Brain microvascular endothelial cell (primary cell): ENCODE data around the gene PATJ.

ENCODE experiments used
- DNase-seq: peaks from one replicate; pipeline ENCODE4 v3.0.0-alpha.2; 2020
- H3K27ac ChIP-seq: fragments of 250-450 bp; sonication (Bioruptor Pico); 2 replicates; pipeline ENCODE4 v1.5.1; 2020; ENCODE audit warnings: mild to moderate bottlenecking, moderate library complexity
- H3K27me3 ChIP-seq: fragments of 250-450 bp; sonication (Bioruptor Pico); replicated peaks from 2 replicates; pipeline ENCODE4 v1.5.1; 2020; ENCODE audit warnings: mild to moderate bottlenecking
- H3K36me3 ChIP-seq: fragments of 250-450 bp; sonication (Bioruptor Pico); replicated peaks from 2 replicates; pipeline ENCODE4 v1.5.1; 2020; ENCODE audit warnings: mild to moderate bottlenecking
- H3K4me3 ChIP-seq: 2 replicates; pipeline ENCODE4 v1.5.1; 2011; ENCODE audit warnings: low read depth, mild to moderate bottlenecking, control low read depth, low read length, moderate library complexity
- in situ Hi-C: cut with HindIII; loops from 2 replicates; pipeline ENCODE4 v1.10.0; 2017; ENCODE audit warnings: low sequenced_read_pairs, low pct_ligation_motif_present
- TF ChIP-seq, protein P1 (sequence below): IDR thresholded peaks from 2 replicates; pipeline ENCODE4 v1.5.1; 2011; ENCODE audit warnings: low read depth, mild to moderate bottlenecking, moderate library complexity, low read length, control low read depth, inconsistent platforms; ENCODE audit errors: missing control alignments

The PATJ gene

GRCh38 chr1:62057230-62057629, 314.9 kb downstream of the PATJ start:
- DNase-seq = no peak
- Histone ChIP-seq H3K27me3 (no peaks in the 10 kb centered on the region), H3K27ac (no peak overlapping the region), H3K4me3 (no peak overlapping the region), H3K36me3 (no peaks in the 10 kb centered on the region)
- in situ Hi-C loops = no loop called here
- TF ChIP-seq, protein P1, sequence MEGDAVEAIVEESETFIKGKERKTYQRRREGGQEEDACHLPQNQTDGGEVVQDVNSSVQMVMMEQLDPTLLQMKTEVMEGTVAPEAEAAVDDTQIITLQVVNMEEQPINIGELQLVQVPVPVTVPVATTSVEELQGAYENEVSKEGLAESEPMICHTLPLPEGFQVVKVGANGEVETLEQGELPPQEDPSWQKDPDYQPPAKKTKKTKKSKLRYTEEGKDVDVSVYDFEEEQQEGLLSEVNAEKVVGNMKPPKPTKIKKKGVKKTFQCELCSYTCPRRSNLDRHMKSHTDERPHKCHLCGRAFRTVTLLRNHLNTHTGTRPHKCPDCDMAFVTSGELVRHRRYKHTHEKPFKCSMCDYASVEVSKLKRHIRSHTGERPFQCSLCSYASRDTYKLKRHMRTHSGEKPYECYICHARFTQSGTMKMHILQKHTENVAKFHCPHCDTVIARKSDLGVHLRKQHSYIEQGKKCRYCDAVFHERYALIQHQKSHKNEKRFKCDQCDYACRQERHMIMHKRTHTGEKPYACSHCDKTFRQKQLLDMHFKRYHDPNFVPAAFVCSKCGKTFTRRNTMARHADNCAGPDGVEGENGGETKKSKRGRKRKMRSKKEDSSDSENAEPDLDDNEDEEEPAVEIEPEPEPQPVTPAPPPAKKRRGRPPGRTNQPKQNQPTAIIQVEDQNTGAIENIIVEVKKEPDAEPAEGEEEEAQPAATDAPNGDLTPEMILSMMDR = no peak

DNA sequence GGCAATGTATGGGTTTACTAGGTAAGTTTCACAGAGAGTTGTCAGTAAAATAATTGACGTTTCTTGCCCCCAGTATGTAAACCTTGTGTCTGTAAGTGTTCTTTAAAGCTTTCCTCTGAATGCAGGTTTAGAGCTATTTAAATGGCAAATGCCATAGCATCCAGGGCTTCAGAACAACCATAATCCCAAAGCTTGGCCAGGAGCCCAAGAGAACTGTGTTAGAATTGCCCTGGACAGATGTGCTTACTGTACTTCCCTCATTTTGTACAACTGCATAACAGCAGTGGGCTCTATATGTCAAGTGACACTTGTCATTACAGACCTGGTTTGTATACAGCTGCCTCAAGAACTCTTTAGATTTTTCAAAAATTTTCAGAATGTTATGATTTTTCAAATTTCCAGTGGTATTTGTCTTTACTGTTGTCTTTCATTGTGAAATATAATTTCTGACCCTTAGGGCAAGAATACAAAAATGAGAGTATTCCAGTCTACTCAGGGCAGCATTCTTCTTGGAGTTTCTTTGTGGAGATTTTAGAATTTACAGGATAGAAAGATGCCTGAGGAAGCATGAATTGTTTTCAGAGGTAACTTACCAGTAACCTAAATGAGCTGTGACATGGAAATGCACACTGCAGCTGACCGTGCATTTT, 315.5 kb downstream of the PATJ start:
- H3K4me3 ChIP-seq = no peak overlapping the region
- TF ChIP-seq, protein P1 = no peak
- no peak overlapping the region for H3K27ac ChIP-seq
- DNase-seq = no peak
- no peaks in the 10 kb centered on the region for H3K27me3 ChIP-seq
- in situ Hi-C loops = no loop called here
- no peaks in the 10 kb centered on the region for H3K36me3 ChIP-seq

DNA sequence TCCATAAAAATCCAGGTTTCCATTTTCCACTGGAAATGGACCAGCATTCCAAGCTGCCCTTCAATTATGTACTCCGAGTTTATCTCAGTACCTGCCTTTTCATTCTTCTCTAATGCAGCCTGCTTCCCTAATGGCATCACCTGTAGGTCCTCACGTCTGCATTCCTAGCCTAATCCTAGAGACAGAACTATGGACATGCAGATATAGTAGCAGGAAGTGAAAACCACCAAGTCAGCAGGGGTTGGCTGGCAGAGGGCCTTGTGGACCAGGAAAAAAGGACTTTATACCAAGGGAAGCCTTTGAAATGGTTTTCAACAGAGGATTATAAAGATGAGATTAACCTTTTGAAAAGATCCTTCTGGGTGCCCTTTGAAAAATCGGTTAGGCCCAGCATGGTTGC, 316.7 kb downstream of the PATJ start:
- DNase-seq = no peak
- in situ Hi-C loops = no loop called here
- TF ChIP-seq, protein P1 = no peak
- Histone ChIP-seq H3K36me3 (no peaks in the 10 kb centered on the region), H3K27me3 (no peaks in the 10 kb centered on the region), H3K27ac (no peak overlapping the region), H3K4me3 (no peak overlapping the region)

DNA sequence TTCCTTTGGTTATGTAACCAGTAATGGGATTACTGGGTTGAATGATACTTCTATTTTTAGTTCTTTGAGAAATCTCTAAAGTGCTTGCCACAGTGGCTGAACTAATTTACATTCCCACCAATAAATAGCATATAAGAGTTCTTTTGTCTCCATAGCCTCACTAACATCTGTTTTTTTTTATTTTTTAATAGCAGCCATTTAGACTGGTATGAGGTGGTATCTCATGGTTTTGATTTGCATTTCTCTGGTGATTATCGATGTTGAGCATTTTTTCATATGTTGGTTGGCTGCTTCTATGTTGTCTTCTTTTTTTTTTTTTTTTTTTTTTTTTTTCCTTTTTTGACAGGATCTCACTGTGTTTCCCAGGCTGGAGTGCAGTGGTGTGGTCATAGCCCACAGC, 319.8 kb downstream of the PATJ start:
- in situ Hi-C loops = no loop called here
- Histone ChIP-seq H3K27me3 (no peaks in the 10 kb centered on the region), H3K4me3 (no peak overlapping the region), H3K27ac (no peak overlapping the region), H3K36me3 (no peaks in the 10 kb centered on the region)
- no peak for DNase-seq
- TF ChIP-seq, protein P1 = no peak

DNA sequence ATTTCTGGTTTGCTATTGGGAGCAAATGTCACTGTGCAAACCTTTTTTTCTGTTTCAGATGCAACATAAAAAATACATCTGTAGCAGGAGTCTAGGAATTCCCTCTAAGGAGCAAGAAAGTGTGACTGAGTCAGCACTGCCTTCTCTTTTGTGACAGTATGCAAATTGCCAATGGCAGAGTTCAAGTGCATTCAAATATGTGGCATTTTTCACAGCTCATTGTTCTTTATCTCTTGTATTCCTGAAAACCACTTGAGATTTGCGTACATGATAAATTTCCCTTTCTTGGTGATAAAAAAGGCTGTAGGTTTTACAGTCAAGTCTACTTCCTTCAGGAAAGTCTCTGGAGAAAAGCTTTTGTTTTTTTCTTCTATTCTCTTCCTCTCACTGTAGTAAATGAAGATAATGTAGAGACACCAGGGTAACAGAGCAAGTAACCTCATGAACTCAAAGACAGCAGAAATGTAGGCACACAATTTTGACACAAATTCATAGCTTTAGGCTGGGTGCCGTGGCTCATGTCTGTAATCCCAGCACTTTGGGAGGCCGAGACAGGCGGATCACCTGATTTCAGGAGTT, 322.6 kb downstream of the PATJ start:
- Histone ChIP-seq H3K4me3 (no peak overlapping the region), H3K27ac (no peak overlapping the region), H3K36me3 (no peaks in the 10 kb centered on the region), H3K27me3 (no peaks in the 10 kb centered on the region)
- TF ChIP-seq, protein P1 = no peak
- in situ Hi-C loops = no loop called here
- DNase-seq = no peak

- Histone ChIP-seq H3K36me3 (no peaks in the 10 kb centered on the region), H3K27ac (no peak overlapping the region), H3K4me3 (no peak overlapping the region), H3K27me3 (no peaks in the 10 kb centered on the region)
- TF ChIP-seq, protein P1 = no peak
- no peak for DNase-seq
- in situ Hi-C loops = no loop called here
Observed at GRCh38 chr1:62066713-62067112, 324.4 kb downstream of the PATJ start.
